Stimulated activated CD8-positive, alpha-beta memory T cell treated with anti-CD3 and anti-CD28 coated beads, Interleukin-4, amount 100 ng/mL, for 1 hour (primary cell): ENCODE data around the gene CATSPER2.
"Not testable (repeated sequence)": the region's sequence is repeated elsewhere in the genome, so short reads cannot be mapped to it uniquely, and the experiment has no call there.

Experiments
- DNase-seq, 2 donors: peaks; one replicate each; pipeline ENCODE4 v3.0.0-alpha.2; 2020; ENCODE audit warnings: low read depth in 2 of 2, low spot score in 1 of 2

The CATSPER2 gene

DNA sequence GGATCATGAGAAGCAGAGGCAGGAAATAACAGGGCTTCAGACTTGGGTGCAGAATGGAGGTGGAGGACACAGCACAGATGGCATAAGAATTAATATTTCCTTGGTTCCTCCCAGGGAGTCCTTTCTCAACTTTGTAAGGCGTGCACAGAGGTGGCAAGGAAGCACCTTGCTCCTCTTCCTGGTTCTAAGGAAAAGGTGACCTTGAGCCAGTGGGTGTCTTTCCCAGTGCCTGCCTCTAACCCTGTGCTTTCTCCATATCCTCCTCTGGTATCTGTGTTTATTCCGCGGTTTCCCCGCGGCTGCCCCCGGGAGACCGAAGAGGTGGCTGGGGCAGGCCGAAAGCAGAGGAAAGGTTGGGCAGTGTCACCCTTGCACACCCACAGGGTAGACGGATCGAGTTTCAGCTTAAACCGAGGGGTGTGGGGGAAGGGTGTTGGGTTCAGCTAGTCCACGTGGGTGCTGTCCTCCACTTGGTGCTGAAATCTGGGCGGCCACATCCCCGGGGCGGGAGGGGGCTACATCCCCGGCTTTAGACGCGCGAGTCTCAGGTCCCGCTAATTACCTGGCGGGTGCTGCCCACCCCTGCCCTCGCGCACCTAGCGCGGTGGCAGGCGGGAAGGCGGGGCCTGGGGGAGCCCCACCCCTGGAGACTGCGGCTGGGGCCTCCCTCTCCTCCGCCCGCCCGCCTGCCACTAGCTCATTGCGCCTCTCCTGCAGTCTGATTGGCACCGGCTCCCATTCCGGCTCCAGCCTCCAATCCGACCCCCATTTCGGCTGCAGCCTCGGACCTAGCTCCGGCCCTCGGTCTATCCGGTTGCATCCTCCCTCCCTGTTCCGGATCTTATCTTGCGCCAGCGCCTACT lies 55.1 kb downstream of the CATSPER2 start, which contains the start of gene CKMT1B:
CKMT1B (plus strand) TSS at position 700 of the 863 bp plus-strand sequence. CDS start 192 bp downstream, outside the sequence.
- not testable (repeated sequence) for DNase-seq

DNA sequence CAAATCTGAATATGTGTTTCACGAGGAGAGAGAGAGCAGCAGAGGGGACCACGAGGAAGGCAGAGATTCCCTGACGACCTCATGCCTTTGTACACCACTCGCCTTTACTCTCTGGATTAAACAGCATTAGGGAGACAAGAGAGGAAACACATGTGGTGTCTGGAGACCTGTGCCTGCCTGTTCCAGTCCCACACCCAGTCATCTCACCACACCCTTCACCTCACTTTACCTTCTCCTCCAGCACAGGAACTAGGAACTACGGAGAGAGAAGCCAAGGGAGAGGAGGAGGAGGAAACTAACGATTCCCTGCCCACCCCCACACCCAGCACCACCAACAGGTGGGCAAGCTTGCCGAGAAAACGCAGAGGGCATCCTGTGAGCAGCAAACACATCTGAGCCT lies 55.8 kb downstream of the CATSPER2 start:
- DNase-seq, result not testable (repeated sequence)

DNA sequence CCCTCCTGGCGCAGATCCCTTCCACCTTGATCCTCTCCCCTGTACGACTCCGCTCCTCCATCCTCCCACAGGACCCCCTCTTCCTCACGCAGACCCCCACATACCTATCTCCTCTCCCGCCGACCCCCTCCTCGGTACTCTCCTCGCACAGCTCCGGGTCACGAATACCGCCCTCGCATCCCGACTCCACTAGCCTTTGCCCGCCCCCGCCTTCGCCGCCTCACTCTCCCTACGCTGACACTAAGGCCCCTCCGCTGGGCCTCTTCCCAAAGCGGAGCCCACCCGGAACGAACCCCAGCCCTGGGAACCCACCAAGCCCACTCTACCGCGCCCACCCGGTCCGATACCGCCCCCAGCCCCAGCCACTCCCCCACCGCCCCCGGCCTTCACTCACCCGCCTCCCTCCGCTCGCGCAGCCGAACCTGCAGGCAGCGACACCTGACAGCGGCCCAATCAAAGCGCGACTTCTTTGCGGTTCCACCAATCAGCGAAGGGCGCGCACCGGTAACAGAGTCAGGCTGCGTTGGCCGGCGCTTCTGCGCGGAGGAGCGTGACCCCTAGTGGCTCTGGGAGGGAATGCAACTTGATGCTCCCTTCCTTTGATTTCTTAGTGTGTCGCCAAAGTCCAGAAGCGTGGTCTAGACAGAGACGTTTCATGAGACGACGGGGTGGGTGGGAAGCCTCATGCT lies 58.7 kb downstream of the CATSPER2 start, which contains the start of gene PPIP5K1:
PPIP5K1 (minus strand) TSS at position 431 of the 689 bp plus-strand sequence. CDS start 5,704 bp downstream, outside the sequence.
- DNase-seq, result not testable (repeated sequence)
